Psoas muscle (tissue), 8 donors: ENCODE data around the gene LTBP1. TPM values are rescaled to one million over a fixed set of nuclear protein-coding genes. Genes with fewer than 3 reads are reported as not detected.
"Not testable (repeated sequence)": the region's sequence is repeated elsewhere in the genome, so short reads cannot be mapped to it uniquely, and the experiment has no call there.

ENCODE experiments used
- ATAC-seq, 4 donors: fragments of 200-7000 bp; cut with Tn5 transposase; one replicate each; pipeline ENCODE4 v1.9.1; 2020; ENCODE audit warnings: moderate library complexity in 3 of 4, mild to moderate bottlenecking in 2 of 4
- DNase-seq, 2 donors: peaks; one replicate each; pipeline ENCODE4 v3.0.0-alpha.2; 2020
- H3K27ac ChIP-seq: fragments of 200-600 bp; one replicate; pipeline ENCODE4 v1.8.0; 2022
- H3K27me3 ChIP-seq, 3 donors: fragments of 200-600 bp in 1 of 3; one replicate each; pipeline versions ENCODE4 v1.6.1 to v1.8.0; 2013 to 2022; ENCODE audit warnings: low read length in 2 of 3, mild to moderate bottlenecking in 2 of 3, moderate library complexity in 1 of 3; ENCODE audit not compliant: insufficient read depth in 3 of 3
- H3K36me3 ChIP-seq, 2 donors: fragments of 200-600 bp in 1 of 2; one replicate each; pipeline versions ENCODE4 v1.6.1 to v1.8.0; 2013 to 2022; ENCODE audit warnings: low read depth in 1 of 2, mild to moderate bottlenecking in 1 of 2, moderate library complexity in 1 of 2; ENCODE audit not compliant: insufficient read depth in 1 of 2
- H3K4me1 ChIP-seq: fragments of 200-600 bp; one replicate; pipeline ENCODE4 v1.8.0; 2022
- H3K4me3 ChIP-seq: fragments of 200-600 bp; one replicate; pipeline ENCODE4 v1.8.0; 2022; ENCODE audit warnings: mild to moderate bottlenecking
- H3K9me3 ChIP-seq: fragments of 200-600 bp; one replicate; pipeline ENCODE4 v1.8.0; 2022
- WGBS, 3 donors: extraction: QIAGEN DNeasy Blood & Tissue Kit; methylation state at CpG; one replicate each; pipeline versions ENCODE4 v1.1.6 to v1.1.7; 2013; 5-methylcytosine and 5-hydroxymethylcytosine counted together
- intact Hi-C, 2 donors: fragments of 100-400 bp; cut with DNase I; formaldehyde crosslinking; loops; one replicate each; pipeline versions ENCODE4 v1.11.0 to v1.14.2; 2022
- polyA plus RNA-seq, 3 donors: library from polyadenylated mRNA; stranded (reverse); fragments of 200-250 nt; gene quantifications; one replicate each; pipeline ENCODE4 v1.2.3, GENCODE V29; 2013
- total RNA-seq, 4 donors: library from RNA; stranded (reverse); fragmentation: NEBNext Ultra II Directional in 2 of 4; extraction: Animal tissue kit (Norgen Biotek cat#: 25700) in 2 of 4; gene quantifications; one replicate each; pipeline versions ENCODE4 v1.2.1 to v1.2.4, GENCODE V29; 2021 to 2023
- TF ChIP-seq, protein P1 (sequence below): fragments of 200-600 bp; IDR thresholded peaks from one replicate; pipeline ENCODE4 v1.8.0; 2022; ENCODE audit warnings: antibody characterized with exemption
- donor health status: healthy with polysubstance abuse.
- donor health status: DM: no; HTN: no; CAD: no; lungs with moderate emphysema.
- donor health status: Bipolar disorder and iron deficiency.
- donor health status: healthy.
- donor health status: DM: yes; HTN: yes; CAD: no.
- donor health status: DM: no; HTN: no; CAD: no.
- donor health status: DM: no; HTN: no; CAD: no.
- donor health status: DM: yes; HTN: yes; CAD: no.

LTBP1 gene
- total and polyA plus RNA-seq, 7 donors = 5.9 to 26.8 (median 9.5) TPM

GRCh38 chr2:33437815-33438214 is 491.1 kb downstream of the LTBP1 start:
- DNase-seq (no peak), ATAC-seq (no peak)
- TF ChIP-seq, protein P1, sequence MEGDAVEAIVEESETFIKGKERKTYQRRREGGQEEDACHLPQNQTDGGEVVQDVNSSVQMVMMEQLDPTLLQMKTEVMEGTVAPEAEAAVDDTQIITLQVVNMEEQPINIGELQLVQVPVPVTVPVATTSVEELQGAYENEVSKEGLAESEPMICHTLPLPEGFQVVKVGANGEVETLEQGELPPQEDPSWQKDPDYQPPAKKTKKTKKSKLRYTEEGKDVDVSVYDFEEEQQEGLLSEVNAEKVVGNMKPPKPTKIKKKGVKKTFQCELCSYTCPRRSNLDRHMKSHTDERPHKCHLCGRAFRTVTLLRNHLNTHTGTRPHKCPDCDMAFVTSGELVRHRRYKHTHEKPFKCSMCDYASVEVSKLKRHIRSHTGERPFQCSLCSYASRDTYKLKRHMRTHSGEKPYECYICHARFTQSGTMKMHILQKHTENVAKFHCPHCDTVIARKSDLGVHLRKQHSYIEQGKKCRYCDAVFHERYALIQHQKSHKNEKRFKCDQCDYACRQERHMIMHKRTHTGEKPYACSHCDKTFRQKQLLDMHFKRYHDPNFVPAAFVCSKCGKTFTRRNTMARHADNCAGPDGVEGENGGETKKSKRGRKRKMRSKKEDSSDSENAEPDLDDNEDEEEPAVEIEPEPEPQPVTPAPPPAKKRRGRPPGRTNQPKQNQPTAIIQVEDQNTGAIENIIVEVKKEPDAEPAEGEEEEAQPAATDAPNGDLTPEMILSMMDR = no peak
- Histone ChIP-seq H3K27me3 (no peaks in the 10 kb centered on the region), H3K27ac (peak overlapping the region; percentile 40), H3K4me1 (peaks cover 21% of the 10 kb centered on the region), H3K9me3 (no peaks in the 10 kb centered on the region), H3K4me3 (peak overlapping the region; percentile 52), H3K36me3 (no peaks in the 10 kb centered on the region)
- WGBS, 3 donors = 43 to 57% (median 48%) methylated on average over 2 of the region's 2 CpGs
- intact Hi-C loops = loop anchor here (5.0 to 10.0 kb wide), 2 partner anchors 311 to 403 kb away; no protein-coding TSS in a partner anchor

GRCh38 chr2:33441235-33441810 is 494.6 kb downstream of the LTBP1 start:
- H3K9me3 ChIP-seq = no peaks in the 10 kb centered on the region
- peaks cover 34% of the 10 kb centered on the region for H3K4me1 ChIP-seq
- H3K27me3 ChIP-seq = no peaks in the 10 kb centered on the region
- 17 to 24% (median 22%) methylated on average over 3 of the region's 3 CpGs for whole genome bisulfite sequencing, 3 donors
- ATAC-seq = peak; percentile 70 to 88 (median 78)
- intact Hi-C loops = loop anchor here in 1 of 2 donors (10.0 kb wide), 1 partner anchor 407 kb away; no protein-coding TSS in a partner anchor
- peak in 1 of 2 donors; percentile 23 for DNase-seq
- H3K27ac ChIP-seq = peak overlapping the region; percentile 76
- TF ChIP-seq, protein P1 = peak; percentile 72
- H3K4me3 ChIP-seq = no peak overlapping the region
- no peaks in the 10 kb centered on the region for H3K36me3 ChIP-seq

DNA sequence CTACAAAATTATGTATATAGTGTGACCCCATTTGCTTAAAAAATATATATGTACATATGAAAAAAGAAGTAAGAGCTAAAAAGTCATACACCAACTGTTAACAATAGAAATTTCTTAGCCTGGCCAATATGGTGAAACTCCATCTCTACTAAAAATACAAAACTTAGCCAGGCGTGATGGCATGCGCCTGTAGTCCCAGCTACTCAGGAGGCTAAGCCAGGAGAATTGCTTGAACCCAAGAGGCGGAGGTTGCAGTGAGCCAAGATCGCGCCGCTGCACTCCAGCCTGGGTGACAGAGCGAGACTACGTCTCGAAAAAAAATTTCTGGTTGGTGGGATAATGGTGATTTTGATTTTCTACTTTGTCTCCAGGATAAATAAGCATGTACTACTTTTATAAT is 495.3 kb downstream of the LTBP1 start:
- H3K4me1 ChIP-seq = peaks cover 33% of the 10 kb centered on the region
- ATAC-seq = peak in 3 of 4 donors; percentile 44 to 81 (median 64)
- 56 to 65% (median 60%) methylated on average over 9 of the region's 9 CpGs for WGBS, 3 donors
- not testable (repeated sequence) for H3K9me3 ChIP-seq, H3K27me3 ChIP-seq, H3K36me3 ChIP-seq, DNase-seq, H3K4me3 ChIP-seq
- intact Hi-C loops = loop anchor here in 1 of 2 donors (10.0 kb wide), 1 partner anchor 407 kb away; no protein-coding TSS in a partner anchor
- peak overlapping the region; percentile 76 for H3K27ac ChIP-seq

GRCh38 chr2:33442528-33443079 is 495.9 kb downstream of the LTBP1 start:
- H3K36me3 ChIP-seq = no peaks in the 10 kb centered on the region
- intact Hi-C loops = loop anchor here in 1 of 2 donors (10.0 kb wide), 1 partner anchor 408 kb away; no protein-coding TSS in a partner anchor
- no peak overlapping the region for H3K4me3 ChIP-seq
- TF ChIP-seq, protein P1 = no peak
- DNase-seq = no peak
- H3K27ac ChIP-seq = peak overlapping the region; percentile 76
- 48 to 56% (median 51%) methylated on average over 6 of the region's 6 CpGs for WGBS, 3 donors
- H3K27me3 ChIP-seq = no peaks in the 10 kb centered on the region
- ATAC-seq = peak in 2 of 4 donors; percentile 39 to 40
- no peaks in the 10 kb centered on the region for H3K9me3 ChIP-seq
- H3K4me1 ChIP-seq = peaks cover 33% of the 10 kb centered on the region

DNA sequence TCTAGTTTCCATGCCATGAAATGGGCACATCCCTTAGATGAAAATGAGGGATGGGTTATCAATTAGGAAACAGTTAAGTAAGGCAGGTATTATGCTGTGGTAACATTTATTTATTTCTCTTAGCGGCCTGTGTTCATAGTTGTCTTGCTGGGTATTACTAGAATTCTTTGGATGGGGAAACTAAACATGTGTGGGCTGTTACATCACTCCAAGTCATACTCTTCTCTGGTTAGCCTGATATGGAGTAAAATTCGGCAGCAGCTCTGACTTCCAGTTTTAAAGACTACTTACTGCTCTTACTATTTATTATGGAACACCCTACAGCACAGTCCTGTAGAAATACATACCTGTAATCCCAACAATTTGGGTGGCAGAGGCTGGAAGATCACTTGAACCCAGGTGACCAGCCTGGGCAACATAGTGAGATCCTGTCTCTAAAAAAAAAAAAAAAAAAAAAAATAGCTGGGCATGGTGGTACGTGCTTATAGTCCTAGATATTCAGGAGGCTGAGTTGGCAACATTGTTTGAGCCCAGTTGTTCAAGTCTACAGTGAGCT is 496.6 kb downstream of the LTBP1 start:
- DNase-seq (no peak), ATAC-seq (peak in 1 of 4 donors; percentile 10)
- intact Hi-C loops = loop anchor here in 1 of 2 donors (10.0 kb wide), 1 partner anchor 409 kb away; no protein-coding TSS in a partner anchor
- TF ChIP-seq, protein P1 = no peak
- Histone ChIP-seq H3K36me3 (no peaks in the 10 kb centered on the region), H3K4me3 (no peak overlapping the region), H3K4me1 (peaks cover 33% of the 10 kb centered on the region), H3K27me3 (no peaks in the 10 kb centered on the region), H3K27ac (peak overlapping the region; percentile 76), H3K9me3 (no peaks in the 10 kb centered on the region)
- 55 to 72% (median 58%) methylated on average over 3 of the region's 3 CpGs for WGBS, 3 donors
